GF-D8 (cell line): ENCODE data around the gene PAQR5.
"Not testable (repeated sequence)": the region's sequence is repeated elsewhere in the genome, so short reads cannot be mapped to it uniquely, and the experiment has no call there.

ENCODE experiments used
- DNase-seq: peaks from one replicate; lab custom pipeline; 2025; lab: John Stamatoyannopoulos, UW

The PAQR5 gene

DNA sequence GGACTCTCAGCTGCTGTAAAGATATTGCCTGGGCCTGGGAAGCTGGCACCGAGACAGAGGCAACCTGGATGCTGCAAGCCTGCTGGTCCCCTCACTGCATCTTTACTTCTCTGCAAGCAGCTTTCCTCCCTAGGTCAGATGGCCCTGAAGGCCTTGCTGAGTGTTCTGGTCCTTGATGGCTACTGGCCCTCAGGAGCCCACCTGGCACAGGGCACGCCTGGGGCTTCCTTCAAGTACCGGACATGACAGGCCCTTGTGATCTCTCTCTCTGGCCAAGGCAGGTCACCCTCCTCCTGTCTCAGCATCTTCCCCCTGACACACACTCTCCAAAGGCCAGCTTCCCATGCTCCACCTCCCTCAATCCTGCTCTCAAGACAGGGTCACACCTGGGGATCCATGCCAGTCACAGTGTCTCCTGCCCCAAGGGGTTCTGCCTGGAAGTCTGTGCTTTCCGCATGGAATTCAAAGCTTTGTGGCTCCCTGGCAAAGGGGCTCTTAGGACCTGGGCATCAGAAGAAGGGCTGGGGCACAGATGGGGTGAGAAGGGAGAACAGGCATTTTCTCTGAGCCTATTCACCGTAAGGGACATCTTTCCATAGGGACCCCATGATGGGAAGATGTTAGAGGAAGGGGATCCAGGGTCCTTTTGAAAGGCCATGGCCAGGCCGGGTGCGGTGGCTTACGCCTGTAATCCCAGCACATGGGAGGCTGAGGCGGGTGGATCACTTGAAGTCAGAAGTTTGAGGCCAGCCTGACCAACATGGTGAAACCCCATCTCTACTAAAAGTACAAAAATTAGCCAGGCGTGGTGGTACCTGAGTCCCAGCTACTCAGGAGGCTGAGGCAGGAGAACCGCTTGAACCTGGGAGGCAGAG is 4.7 kb upstream of the PAQR5 start:
- DNase-seq = no peak

DNA sequence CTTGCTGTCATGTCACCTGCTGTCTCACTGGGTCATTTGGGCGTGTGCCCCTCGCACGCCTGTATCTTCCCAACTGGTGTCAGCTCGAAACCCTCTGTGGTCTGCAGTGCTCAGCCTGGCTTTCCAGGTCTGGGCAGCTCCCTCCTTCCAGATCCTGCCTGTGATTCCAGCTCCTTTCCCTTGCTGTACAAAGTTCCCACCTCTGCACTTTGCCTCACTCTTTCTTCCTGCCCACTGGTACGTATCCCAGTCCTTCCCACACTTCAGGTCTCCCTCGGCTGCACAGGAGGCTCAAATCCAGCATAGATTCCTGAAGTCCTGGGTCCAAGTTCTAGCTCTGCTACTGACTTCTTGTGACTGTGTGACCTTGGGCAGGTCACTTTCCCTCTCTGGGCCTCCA is 2.1 kb upstream of the PAQR5 start:
- DNase-seq = no peak

DNA sequence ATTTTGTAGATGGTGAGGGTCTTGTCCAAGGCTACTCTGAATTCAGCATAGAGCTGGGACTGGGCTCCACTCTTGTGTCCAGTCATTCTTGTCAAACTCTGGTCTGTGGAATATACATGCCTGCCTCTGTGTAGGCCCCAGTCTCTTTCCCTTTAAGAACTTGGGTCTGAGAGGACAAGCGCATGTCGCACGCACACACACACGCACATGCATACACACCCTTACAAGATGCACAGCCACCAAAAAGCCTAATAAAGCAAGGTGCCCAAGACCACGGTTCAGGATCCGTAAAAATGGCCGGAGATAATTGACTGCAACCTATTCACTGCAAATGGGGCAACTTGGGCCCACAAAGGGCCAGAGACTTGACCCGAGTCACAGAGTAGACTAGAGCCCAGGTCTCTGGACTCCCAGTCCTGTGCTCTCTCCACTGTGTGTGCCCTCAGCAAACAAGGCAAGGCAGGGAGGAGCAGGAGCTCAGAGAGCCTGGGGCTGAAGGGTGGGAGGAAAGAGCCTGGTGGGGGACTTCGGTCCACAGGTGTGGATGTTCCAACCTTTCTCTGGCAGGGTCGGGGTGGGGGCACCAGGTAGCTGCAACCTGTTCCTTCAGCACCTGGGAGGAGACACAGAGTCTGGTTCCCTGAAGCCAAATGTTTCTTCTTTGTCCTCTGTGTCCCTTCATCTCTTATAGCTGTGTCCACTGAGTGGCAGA is 914 bp upstream of the PAQR5 start:
- no peak for DNase-seq

DNA sequence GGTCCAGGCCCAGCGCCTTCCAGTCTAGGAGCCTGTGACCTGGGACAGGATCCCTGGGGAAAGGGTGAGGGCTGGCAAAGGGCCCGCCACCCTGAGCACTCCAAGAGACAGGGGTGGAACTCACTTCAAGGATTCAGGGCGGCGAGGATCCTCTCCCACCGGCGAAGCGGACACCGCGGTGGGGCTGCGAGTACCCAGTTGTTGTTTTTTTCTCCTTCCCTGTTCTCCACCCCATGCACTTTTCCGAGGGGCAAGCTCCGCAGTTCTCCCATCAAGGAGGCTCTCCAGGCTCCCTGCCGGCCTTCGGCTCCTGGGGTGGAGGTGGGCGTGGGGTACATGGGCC is 387 bp upstream of the PAQR5 start:
- DNase-seq = no peak

DNA sequence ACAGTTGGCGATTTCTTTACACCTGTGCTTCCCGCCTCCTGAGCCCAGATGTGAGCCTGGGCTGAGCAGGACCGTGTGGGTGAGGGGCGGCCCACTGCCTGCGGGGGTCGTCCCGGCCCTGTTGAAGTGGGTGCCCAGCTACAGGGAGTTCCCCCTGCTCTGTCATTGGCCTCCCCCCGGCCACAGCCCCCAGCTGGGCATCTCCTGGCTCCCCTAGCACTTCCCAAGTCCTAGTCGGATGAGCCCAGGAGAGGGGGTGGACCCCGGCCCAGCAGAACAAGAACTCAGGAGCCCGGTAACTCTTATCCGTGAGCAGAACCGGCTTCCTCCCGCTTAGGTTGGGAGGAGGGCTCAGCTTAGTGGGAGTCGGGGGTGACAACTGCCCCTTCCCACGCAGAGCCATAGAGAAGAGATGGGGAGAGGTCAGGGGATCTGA is 757 bp downstream of the PAQR5 start:
- DNase-seq = no peak

DNA sequence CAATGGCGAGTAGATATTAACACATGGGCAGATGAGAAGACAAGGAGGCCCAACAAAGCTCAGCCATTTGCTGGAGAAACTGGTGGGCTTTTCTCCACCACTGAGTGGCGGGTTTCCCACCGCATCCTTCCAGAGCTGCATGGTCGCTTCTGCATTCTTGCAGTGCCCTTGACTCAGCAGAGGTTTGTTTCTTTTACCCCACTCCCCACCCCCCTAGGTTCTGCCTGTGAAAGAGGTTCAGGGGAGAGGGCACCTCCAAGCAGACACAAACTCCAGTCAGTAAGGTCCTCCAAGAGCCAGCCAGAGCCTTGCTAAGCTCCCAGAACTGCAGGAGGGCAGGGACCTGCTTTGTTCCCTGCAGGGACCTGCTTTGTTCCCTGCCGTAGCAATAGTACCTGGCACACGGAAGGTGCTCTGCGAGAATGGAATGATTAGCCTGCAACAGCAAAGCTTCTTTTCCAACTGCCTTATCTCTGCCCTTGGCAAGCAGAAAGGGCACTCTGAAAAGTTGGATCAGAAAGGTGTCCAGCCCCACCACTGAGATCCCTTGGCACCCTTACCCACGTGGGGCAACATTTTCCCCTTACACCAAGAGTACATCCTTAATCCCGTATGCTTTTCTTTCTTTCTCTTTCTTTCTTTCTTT is 1.4 kb downstream of the PAQR5 start:
- no peak for DNase-seq

DNA sequence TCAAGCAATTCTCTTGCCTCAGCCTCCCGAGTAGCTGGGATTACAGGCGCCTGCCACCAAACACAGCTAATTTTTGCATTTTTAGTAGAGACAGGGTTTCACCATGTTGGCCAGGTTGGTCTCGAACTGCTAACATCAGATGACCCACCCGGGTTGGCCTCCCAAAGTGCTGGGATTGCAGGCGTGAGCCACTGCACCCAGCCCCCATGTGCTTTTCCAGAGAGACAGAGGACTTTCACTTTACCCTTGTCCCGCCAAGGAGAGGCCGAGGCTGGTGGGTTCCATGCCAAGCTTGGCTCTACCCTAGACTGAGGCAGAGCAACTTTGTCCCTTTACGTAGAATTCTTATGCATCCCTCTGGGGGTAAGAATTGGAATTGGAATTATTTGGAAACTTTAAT is 2.4 kb downstream of the PAQR5 start:
- not testable (repeated sequence) for DNase-seq

DNA sequence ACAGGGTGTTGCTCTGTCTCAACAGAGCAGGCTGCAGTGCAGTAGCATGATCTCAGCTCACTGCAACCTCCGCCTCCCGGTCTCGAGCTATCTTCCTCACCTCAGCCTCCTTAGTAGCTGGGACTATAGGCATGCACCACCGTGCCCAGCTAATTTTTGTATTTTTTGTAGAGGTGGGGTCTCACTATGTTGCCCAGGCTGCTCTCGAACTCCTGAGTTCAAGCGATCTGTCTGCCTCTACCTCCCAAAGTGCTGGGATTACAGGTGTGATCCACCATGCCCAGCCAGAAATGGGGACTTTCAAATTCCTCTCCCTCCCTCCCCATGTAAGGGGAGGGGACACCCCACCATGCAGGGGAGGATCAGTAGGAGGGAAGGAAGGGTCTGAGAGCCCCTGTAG is 3.4 kb downstream of the PAQR5 start:
- DNase-seq = not testable (repeated sequence)

DNA sequence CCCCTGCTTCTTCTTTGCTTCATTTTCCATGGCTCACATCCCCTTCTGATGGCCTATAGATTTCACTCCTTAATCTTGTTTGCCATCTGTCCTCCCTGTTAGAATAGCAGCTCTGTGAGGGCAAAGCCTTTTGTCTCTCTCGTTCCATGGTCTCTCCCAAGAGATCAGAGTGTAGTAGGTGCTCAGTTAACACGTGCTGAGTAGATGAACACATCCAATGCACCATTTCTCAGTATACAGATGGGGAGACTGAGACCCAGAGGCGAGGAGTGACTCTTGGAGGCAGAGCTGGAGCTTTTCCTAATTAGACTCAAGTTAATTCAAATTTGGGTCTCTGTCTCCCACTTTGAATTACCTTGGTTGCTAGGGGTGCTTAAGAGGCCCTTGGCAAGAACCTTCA is 4.2 kb downstream of the PAQR5 start:
- no peak for DNase-seq

DNA sequence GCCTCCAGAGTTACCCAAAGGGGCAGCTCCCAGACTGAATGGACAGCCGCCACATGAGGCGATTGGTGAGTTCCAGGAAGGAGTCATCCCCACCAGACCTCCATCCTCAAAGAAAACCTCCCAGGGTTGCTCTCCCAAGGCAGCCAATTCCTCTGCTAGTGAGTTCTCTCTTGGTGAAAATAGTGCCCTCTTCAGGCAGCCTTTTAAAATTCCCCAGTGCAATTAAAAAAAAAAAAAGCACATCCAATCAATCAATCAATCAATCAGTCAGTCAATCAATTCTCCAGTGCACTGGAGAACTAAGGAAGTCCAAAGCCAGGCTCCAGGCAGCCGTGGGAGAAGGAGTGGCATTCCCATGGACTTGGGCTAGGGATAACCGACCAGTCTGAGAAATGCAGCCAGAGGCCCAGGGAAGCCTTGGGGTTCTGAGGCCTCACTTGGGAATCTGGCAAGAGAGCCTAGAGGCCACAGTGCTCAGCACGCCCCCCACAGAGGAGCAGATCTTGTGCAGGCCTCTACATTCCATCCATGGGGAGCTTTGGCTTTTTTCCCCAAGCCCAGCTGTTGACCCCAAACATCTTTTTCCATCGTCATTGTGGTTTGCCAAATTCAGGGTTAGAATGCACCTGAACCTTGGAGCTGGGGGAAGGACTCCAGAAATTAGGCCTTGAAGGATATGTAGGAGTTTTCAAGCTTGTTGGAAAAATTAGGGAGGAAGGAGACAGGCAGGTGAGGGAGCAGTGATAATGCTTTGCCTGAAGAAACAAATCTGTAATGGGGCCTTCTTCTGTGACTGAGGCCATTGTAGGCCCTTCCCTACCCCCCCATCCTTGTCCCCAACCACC is 4.8 kb downstream of the PAQR5 start:
- DNase-seq = no peak

DNA sequence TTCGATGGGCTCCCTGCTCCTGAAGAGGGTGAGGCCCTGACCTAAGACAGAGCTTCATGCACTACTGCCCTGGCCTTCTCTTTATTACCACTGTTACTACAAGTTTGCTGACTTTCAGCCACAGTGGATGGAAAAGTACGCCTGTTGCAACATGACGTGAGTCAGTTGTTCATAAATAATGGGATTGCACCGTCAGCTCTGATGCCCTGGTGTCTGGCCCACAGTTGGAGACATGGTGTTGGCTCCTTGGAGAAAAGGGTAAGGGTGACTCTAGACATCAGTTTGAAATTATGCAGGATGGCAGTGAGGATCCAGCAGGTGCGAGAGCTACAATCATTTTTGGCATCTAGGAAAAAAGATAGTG is 5.5 kb downstream of the PAQR5 start:
- no peak for DNase-seq

DNA sequence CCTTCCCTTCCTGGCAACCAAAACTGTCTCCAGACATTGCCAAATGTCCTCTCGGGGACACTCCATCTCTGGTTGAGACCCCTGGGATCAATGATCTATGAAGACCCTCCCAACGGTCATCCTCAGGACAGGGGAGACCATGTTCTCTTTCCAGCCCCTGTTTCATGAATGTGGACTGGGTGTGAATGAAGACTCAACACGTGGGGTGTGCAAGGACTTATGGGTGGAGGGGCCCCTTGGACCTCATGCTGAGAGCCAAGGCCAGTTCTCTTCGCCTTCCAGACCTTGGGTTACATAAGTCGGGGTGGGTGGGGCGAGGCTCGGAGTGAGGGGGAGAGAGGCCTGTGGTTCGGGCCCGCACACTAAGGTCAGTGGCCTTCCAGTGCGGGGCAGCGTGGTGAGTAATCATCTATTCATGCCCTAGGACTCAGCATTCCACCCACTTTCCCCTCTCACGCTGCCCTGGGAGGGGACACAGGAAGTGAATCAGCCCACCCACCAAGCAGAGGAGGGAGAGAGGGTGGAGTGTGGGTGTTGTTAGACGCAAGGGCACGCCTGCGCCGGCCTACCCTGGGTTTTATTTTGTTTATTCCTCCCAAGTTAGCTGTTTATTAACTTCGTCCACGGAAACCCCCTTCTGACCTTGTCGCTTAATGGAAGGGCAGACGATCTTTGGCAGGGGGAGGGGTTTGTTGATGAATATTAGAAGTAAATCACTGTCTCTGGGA is 6.7 kb downstream of the PAQR5 start:
- DNase-seq = no peak

DNA sequence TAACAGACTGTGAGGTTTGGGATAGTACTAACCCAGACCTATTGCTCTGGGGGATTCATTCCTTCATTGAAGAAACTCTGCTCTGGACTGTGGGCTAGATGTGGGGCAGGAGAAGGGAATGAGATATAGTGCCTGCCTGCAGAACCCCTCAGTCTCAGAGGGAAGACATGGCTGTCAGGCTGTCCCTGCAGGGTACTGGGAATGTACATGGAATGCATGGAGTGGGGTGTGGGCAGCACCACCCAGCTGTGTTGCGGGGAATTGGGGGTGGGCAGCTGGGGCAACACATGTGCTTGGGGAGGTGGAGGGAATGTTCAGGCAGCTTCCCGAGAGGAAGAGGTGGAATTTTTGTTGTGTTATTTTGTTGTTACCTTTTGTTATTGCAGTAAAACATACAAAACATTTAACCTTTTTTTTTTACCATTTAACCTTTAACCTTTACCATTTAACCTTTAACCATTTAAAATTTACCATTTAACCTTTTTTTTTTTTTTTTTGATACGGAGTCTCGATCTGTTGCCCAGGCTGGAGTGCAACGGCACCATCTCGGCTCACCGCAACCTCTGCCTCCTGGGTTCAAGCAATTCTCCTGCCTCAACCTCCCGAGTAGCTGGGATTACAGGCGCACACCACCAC is 7.3 kb downstream of the PAQR5 start:
- no peak for DNase-seq

DNA sequence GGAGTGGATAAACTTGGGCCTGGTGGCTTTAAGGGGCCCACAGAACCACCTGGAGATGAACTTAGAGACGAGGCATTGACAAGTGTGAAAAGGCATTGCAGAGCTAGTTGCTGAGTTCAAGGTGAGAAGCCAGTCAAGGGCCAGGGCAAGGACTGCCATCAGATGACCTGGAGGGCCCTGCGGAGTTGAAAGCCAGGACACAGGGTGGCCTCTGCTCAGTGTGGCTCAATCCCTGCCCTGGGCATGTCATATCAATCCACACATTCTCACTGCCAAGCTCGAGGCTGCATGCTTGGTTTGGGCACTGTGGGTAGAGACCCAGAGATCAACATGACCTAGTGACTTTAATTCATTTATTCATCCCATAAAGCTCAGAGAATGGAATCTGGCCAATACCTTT is 9.2 kb downstream of the PAQR5 start:
- no peak for DNase-seq

DNA sequence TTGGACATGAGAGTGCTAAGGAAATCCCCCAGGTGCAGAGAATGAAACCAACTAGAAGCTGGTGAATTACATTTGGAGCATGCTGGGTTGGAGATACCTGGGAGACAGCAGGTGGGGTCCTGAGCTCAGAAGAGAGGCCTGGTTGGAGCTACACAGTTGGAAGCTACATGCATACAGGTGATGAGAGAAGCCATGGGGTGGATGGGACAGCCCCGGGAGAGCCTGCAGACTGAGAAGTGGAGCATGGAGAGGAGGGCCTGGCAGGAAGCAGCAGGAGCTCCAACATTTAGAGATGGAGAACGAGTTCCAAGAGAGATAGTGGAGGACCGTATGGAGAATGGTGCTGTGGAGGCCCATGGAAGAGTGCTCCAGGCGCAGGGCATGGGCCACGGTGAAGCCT is 10.2 kb downstream of the PAQR5 start:
- DNase-seq = no peak

DNA sequence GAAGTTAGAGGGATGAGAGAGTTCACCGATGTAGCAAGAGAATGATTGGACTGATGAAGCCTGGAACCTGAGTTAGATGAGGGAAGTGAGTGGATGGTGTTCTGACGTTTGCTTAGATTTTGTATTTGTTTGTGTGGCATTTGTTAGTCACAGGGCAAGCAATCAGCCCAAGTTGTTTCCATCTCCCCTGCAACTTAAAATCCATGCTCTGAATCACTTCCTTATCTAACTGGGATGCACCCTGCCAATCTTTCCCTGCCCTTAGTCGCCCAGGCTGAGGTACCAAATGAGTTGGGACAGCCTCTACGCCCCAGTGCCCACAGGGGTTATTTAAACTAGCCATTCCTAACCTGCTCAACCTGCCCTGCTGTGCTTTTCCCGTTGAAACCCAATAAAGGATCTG is 12.6 kb downstream of the PAQR5 start:
- no peak for DNase-seq

DNA sequence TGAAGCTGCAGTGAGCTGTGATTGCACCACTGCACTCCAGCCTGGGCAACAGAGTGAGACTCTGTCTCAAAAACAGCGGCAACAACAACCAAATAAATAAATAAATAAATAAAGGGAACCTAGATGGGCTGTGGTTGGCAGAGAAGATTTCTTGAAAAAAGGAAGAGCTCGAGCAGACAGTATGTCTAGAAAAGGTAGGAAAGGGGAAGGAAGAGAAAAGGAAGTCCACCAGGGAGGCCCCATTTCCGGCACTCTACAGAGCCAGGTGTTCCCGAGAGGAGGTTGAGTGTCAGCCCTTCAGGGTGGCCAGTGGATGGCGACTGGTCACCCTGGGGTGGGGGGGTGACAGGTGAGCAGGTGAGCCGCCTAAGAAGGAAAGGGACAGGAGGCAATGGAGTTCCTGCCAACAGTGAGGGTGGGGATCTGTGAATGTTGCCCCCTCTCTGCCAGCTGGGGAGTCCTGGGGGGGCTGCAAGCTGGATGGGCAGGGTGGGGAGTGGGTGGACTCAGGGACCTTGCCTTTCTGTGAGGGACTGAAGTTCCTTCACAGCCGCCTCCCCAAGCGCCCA is 14.8 kb downstream of the PAQR5 start:
- peak; percentile 57 for DNase-seq

DNA sequence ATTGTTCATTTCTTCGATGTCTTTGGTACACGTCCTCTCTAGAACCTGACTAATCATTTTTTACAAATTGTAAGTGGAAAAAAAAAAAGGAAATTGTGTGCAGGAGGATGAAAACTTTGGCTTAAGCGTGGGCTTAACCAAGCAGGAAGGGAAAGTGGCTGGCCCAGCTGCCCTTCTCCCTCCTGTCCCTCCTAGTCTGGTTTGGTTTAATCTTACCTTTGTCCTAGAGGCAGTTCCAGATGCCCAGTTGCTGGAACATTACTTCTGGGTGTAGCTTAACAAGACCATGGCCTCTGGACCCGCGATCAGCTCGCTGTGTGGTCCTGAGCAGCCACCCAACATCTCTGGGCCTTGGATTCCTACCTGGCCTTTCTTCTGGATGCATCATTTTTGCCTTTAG is 15.4 kb downstream of the PAQR5 start:
- peak; percentile 2 for DNase-seq

DNA sequence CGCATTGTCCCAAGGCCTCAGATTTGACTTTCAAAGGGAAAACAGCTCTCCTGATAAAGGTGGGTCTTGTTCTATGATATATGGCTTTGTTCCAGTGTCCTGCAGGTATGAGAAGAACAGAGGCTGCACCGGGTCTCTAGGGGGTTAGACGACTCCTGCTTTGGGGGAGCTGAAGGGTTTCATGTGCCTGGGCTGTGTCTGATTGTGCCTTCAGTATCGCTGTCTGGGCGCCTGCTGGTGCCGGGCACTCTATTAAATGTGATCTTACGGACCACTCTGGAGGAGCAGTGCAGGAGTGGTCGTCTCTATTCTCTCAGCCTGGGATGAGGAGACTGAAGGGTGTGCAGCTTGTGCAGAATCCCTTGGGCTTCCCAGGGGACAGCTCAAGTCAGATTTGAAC is 16.0 kb downstream of the PAQR5 start:
- no peak for DNase-seq

DNA sequence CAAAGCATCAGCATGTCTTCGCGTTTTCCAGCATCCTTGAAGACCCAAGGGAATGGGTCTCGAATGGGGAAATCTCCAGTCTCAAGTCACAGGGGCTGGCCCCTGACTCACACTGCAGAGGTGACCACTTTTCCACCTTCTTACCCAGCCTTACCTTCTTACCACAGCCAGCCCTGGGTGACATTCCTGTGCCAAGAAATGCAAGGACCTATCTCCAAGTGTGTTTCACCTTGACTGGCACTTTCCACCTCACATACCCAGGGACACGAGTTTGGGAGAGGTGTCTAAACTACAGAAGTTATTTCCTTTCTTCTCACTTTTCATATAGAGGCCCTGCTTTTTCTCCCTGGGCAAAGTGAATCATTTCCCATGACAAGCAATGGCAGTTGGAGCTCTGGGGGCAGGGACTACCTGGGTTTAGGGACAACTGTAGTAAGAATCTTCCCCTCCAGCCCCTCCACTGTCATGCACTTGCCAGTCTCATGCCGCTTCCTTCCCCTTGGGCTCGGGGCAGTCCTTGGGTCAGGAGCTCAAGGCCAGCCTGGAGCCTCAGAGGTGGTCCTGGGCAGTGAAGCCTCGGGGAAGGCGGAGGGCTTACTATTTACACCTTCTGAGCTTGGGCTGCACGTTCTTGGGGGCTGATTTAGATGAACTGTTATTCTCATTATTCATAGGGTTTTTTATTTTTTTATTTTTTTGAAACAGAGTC is 16.8 kb downstream of the PAQR5 start:
- no peak for DNase-seq
